ENCODE results near the gene CNTN1. TPM values are rescaled to one million over a fixed set of nuclear protein-coding genes. Genes with fewer than 3 reads are reported as not detected.

CNTN1 gene
- total RNA-seq, 1 donor from 2014 or later: 1.8 TPM

- peaks cover 16% of the 10 kb centered on the region for H3K4me1 Mint-ChIP-seq (ENCODE audit: low read depth)
- H3K27ac Mint-ChIP-seq (ENCODE audit: unreplicated experiment): no peak overlapping the region
- no peaks in the 10 kb centered on the region for H3K36me3 Mint-ChIP-seq (ENCODE audit: low read depth)
- TF ChIP-seq CTCF (IDR thresholded peaks at IDR 0.05): no peak
- H3K4me3 Mint-ChIP-seq (ENCODE audit: unreplicated experiment): no peak overlapping the region
- no peaks in the 10 kb centered on the region for H3K27me3 Mint-ChIP-seq (ENCODE audit: low read depth)
- H3K9me3 Mint-ChIP-seq (ENCODE audit: low read depth): no peaks in the 10 kb centered on the region
- no peak for DNase-seq (ENCODE audit: low spot score)
Observed at GRCh38 chr12:40794087-40794486, 101.8 kb downstream of the CNTN1 start.

- Mint-ChIP-seq H3K27ac (ENCODE audit: unreplicated experiment) (no peak overlapping the region), H3K27me3 (ENCODE audit: low read depth) (peaks cover 1% of the 10 kb centered on the region), H3K36me3 (ENCODE audit: low read depth) (no peaks in the 10 kb centered on the region), H3K4me3 (ENCODE audit: unreplicated experiment) (no peak overlapping the region), H3K9me3 (ENCODE audit: low read depth) (no peaks in the 10 kb centered on the region), H3K4me1 (ENCODE audit: low read depth) (no peaks in the 10 kb centered on the region)
- no peak for TF ChIP-seq CTCF (IDR thresholded peaks at IDR 0.05)
- no peak for DNase-seq (ENCODE audit: low spot score)
Observed at GRCh38 chr12:40801082-40801481, 108.8 kb downstream of the CNTN1 start.

- Mint-ChIP-seq H3K27ac (ENCODE audit: unreplicated experiment) (no peak overlapping the region), H3K4me1 (ENCODE audit: low read depth) (no peaks in the 10 kb centered on the region), H3K36me3 (ENCODE audit: low read depth) (no peaks in the 10 kb centered on the region), H3K4me3 (ENCODE audit: unreplicated experiment) (no peak overlapping the region), H3K9me3 (ENCODE audit: low read depth) (no peaks in the 10 kb centered on the region), H3K27me3 (ENCODE audit: low read depth) (peaks cover 1% of the 10 kb centered on the region)
- no peak for TF ChIP-seq CTCF (IDR thresholded peaks at IDR 0.05)
- DNase-seq (ENCODE audit: low spot score): no peak
Observed at GRCh38 chr12:40801861-40802260, 109.6 kb downstream of the CNTN1 start.

GRCh38 chr12:40802656-40803055 lies 110.4 kb downstream of the CNTN1 start:
- H3K4me3 Mint-ChIP-seq (ENCODE audit: unreplicated experiment): no peak overlapping the region
- peaks cover 1% of the 10 kb centered on the region for H3K27me3 Mint-ChIP-seq (ENCODE audit: low read depth)
- no peaks in the 10 kb centered on the region for H3K9me3 Mint-ChIP-seq (ENCODE audit: low read depth)
- no peaks in the 10 kb centered on the region for H3K4me1 Mint-ChIP-seq (ENCODE audit: low read depth)
- H3K36me3 Mint-ChIP-seq (ENCODE audit: low read depth): no peaks in the 10 kb centered on the region
- TF ChIP-seq CTCF (IDR thresholded peaks at IDR 0.05): no peak
- DNase-seq (ENCODE audit: low spot score): no peak
- H3K27ac Mint-ChIP-seq (ENCODE audit: unreplicated experiment): no peak overlapping the region

- H3K36me3 Mint-ChIP-seq (ENCODE audit: low read depth): no peaks in the 10 kb centered on the region
- TF ChIP-seq CTCF (IDR thresholded peaks at IDR 0.05): no peak
Observed at GRCh38 chr12:40819436-40820108, 127.3 kb downstream of the CNTN1 start.

More at GRCh38 chr12:40819436-40820108, 127.3 kb downstream of the CNTN1 start:
- peaks cover 8% of the 10 kb centered on the region for H3K4me1 Mint-ChIP-seq (ENCODE audit: low read depth)
- no peak overlapping the region for H3K4me3 Mint-ChIP-seq (ENCODE audit: unreplicated experiment)
- H3K9me3 Mint-ChIP-seq (ENCODE audit: low read depth): peaks cover 21% of the 10 kb centered on the region
- DNase-seq (ENCODE audit: low spot score): peak; percentile 58
- H3K27ac Mint-ChIP-seq (ENCODE audit: unreplicated experiment): no peak overlapping the region
- H3K27me3 Mint-ChIP-seq (ENCODE audit: low read depth): no peaks in the 10 kb centered on the region

Measured in chondrocyte (in vitro differentiated cells).